ENCODE measurements around the gene VSIG2. TPM values are rescaled to one million over a fixed set of nuclear protein-coding genes. Genes with fewer than 3 reads are reported as not detected.

The VSIG2 gene
- total and polyA plus RNA-seq, 2 experiments from 2014 or later: not detected

DNA sequence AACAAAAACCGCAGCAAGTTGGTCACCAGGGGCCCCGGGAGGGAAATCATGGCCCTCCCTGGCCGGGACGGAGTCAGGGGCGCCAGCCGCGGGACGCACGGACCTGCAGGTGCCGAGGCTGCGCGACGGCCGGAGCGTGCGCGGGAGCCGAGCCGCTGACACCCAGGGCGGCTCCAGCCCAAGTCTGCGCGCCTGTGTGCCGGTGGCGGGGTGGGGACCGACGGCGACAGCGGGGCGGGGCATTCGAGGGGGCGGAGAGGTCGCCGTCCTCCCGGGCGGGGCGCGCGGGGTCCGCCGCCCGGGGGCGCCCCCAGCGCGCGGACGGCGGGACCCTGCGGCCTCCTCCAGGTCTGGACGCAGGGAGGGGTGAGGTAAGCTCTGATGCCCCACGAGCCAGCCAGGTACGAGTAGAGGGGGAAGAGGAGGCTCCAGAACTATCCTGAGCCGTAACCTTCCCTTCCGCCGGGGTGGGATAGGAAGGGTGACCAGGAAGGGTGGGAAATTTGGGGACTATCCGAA, 10.1 kb upstream of the VSIG2 start, which contains the start of gene ESAM:
Gene ESAM (minus strand): TSS at position 186 of the 519 bp plus-strand sequence. CDS start 136 bp downstream, at position 50.
- Histone ChIP-seq H3K79me2 (replicated peaks; ENCODE audit: insufficient read depth) (no peaks in the 10 kb centered on the region), H3K4me2 (peak within 1 kb of the TSS; percentile 96), H3F3A (replicated peaks; ENCODE audit: low read depth) (peaks cover 6% of the 10 kb centered on the region; the same call in 1 of the 2 replicates), H3K27me3 (ENCODE audit: insufficient read depth) (peaks cover 59% of the 10 kb centered on the region), H4K20me1 (replicated peaks; ENCODE audit: insufficient read depth) (peaks cover 21% of the 10 kb centered on the region), H3K4me3 (peak within 1 kb of the TSS; percentile 74), H3K4me1 (ENCODE audit: insufficient read depth) (peaks cover 44% of the 10 kb centered on the region), H3K27ac (ENCODE audit: low read depth) (no peak within 1 kb of the TSS), H3K9me2 (ENCODE audit: insufficient read depth) (no peaks in the 10 kb centered on the region), H3K36me3 (ENCODE audit: insufficient read depth) (peaks cover 5% of the 10 kb centered on the region; the same call in 1 of the 2 replicates), H2AFZ (no peak within 1 kb of the TSS; the same call in 1 of the 2 replicates)
- H3K27ac Mint-ChIP-seq: no peak within 1 kb of the TSS
- H3K9me3 Mint-ChIP-seq: no peaks in the 10 kb centered on the region; the same call in 1 of the 3 replicates
- H3K4me3 Mint-ChIP-seq: peak within 1 kb of the TSS; percentile 80
- H3K4me1 Mint-ChIP-seq: peaks cover 42% of the 10 kb centered on the region
- peaks cover 16% of the 10 kb centered on the region; the same call in 2 of the 3 replicates for H3K36me3 Mint-ChIP-seq (ENCODE audit: low read depth)
- DNase-seq (ENCODE audit: low spot score): peak; percentile 66
- ATAC-seq: peak; percentile 7
- peaks cover 58% of the 10 kb centered on the region for H3K27me3 Mint-ChIP-seq (ENCODE audit: insufficient read depth, low read depth, poor library complexity)
- TF ChIP-seq EZH2phosphoT487 (IDR thresholded peaks at IDR 0.05; ENCODE audit: unreplicated experiment) (peak; percentile 1), POLR2AphosphoS5 (IDR thresholded peaks at IDR 0.05; ENCODE audit: low read depth) (no peak)

GRCh38 chr11:124761301-124762104, 9.4 kb upstream of the VSIG2 start:
- no peaks in the 10 kb centered on the region; the same call in 1 of the 3 replicates for H3K9me3 Mint-ChIP-seq
- peaks cover 5% of the 10 kb centered on the region; the same call in 1 of the 2 replicates for H3K36me3 ChIP-seq (ENCODE audit: insufficient read depth)
- H3K4me1 ChIP-seq (ENCODE audit: insufficient read depth): peaks cover 50% of the 10 kb centered on the region
- H4K20me1 ChIP-seq (replicated peaks; ENCODE audit: insufficient read depth): peaks cover 23% of the 10 kb centered on the region
- H3K4me3 Mint-ChIP-seq: peak overlapping the region; percentile 65
- H3K4me1 Mint-ChIP-seq: peaks cover 47% of the 10 kb centered on the region
- TF ChIP-seq, protein P1, sequence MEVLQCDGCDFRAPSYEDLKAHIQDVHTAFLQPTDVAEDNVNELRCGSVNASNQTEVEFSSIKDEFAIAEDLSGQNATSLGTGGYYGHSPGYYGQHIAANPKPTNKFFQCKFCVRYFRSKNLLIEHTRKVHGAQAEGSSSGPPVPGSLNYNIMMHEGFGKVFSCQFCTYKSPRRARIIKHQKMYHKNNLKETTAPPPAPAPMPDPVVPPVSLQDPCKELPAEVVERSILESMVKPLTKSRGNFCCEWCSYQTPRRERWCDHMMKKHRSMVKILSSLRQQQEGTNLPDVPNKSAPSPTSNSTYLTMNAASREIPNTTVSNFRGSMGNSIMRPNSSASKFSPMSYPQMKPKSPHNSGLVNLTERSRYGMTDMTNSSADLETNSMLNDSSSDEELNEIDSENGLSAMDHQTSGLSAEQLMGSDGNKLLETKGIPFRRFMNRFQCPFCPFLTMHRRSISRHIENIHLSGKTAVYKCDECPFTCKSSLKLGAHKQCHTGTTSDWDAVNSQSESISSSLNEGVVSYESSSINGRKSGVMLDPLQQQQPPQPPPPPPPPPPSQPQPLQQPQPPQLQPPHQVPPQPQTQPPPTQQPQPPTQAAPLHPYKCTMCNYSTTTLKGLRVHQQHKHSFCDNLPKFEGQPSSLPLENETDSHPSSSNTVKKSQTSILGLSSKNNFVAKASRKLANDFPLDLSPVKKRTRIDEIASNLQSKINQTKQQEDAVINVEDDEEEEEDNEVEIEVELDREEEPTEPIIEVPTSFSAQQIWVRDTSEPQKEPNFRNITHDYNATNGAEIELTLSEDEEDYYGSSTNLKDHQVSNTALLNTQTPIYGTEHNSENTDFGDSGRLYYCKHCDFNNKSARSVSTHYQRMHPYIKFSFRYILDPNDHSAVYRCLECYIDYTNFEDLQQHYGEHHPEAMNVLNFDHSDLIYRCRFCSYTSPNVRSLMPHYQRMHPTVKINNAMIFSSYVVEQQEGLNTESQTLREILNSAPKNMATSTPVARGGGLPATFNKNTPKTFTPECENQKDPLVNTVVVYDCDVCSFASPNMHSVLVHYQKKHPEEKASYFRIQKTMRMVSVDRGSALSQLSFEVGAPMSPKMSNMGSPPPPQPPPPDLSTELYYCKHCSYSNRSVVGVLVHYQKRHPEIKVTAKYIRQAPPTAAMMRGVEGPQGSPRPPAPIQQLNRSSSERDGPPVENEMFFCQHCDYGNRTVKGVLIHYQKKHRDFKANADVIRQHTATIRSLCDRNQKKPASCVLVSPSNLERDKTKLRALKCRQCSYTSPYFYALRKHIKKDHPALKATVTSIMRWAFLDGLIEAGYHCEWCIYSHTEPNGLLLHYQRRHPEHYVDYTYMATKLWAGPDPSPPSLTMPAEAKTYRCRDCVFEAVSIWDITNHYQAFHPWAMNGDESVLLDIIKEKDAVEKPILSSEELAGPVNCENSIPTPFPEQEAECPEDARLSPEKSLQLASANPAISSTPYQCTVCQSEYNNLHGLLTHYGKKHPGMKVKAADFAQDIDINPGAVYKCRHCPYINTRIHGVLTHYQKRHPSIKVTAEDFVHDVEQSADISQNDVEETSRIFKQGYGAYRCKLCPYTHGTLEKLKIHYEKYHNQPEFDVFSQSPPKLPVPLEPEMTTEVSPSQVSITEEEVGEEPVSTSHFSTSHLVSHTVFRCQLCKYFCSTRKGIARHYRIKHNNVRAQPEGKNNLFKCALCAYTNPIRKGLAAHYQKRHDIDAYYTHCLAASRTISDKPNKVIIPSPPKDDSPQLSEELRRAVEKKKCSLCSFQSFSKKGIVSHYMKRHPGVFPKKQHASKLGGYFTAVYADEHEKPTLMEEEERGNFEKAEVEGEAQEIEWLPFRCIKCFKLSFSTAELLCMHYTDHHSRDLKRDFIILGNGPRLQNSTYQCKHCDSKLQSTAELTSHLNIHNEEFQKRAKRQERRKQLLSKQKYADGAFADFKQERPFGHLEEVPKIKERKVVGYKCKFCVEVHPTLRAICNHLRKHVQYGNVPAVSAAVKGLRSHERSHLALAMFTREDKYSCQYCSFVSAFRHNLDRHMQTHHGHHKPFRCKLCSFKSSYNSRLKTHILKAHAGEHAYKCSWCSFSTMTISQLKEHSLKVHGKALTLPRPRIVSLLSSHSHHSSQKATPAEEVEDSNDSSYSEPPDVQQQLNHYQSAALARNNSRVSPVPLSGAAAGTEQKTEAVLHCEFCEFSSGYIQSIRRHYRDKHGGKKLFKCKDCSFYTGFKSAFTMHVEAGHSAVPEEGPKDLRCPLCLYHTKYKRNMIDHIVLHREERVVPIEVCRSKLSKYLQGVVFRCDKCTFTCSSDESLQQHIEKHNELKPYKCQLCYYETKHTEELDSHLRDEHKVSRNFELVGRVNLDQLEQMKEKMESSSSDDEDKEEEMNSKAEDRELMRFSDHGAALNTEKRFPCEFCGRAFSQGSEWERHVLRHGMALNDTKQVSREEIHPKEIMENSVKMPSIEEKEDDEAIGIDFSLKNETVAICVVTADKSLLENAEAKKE (CRISPR knock-in tag; IDR thresholded peaks at IDR 0.05): no peak
- TF ChIP-seq EZH2phosphoT487 (IDR thresholded peaks at IDR 0.05; ENCODE audit: unreplicated experiment): peak; percentile 54
- no peak for TF ChIP-seq STAT1 (IDR thresholded peaks at IDR 0.05; ENCODE audit: unreplicated experiment)
- TF ChIP-seq ETS1 (IDR thresholded peaks at IDR 0.05): peak; percentile 27; the same call in 1 of the 2 replicates
- TF ChIP-seq EZH2 (IDR thresholded peaks at IDR 0.05; ENCODE audit: low read depth, unreplicated experiment): peak; percentile 62
- peak overlapping the region; percentile 96 for H3K4me2 ChIP-seq
- H3K27ac ChIP-seq (ENCODE audit: low read depth): no peak overlapping the region
- H3K9me2 ChIP-seq (ENCODE audit: insufficient read depth): no peaks in the 10 kb centered on the region
- H3K79me2 ChIP-seq (replicated peaks; ENCODE audit: insufficient read depth): no peaks in the 10 kb centered on the region
- no peak overlapping the region for H3K27ac Mint-ChIP-seq
- ATAC-seq: peak; percentile 2; the same call in 1 of the 3 replicates
- H3F3A ChIP-seq (replicated peaks; ENCODE audit: low read depth): peaks cover 6% of the 10 kb centered on the region; the same call in 1 of the 2 replicates
- H3K27me3 ChIP-seq (ENCODE audit: insufficient read depth): peaks cover 66% of the 10 kb centered on the region
- peaks cover 65% of the 10 kb centered on the region for H3K27me3 Mint-ChIP-seq (ENCODE audit: insufficient read depth, low read depth, poor library complexity)
- peak overlapping the region; percentile 74 for H3K4me3 ChIP-seq
- peaks cover 12% of the 10 kb centered on the region; the same call in 2 of the 3 replicates for H3K36me3 Mint-ChIP-seq (ENCODE audit: low read depth)
- no peak overlapping the region; the same call in 1 of the 2 replicates for H2AFZ ChIP-seq
- peak; percentile 62 for DNase-seq (ENCODE audit: low spot score)

Measured in GM23338 (cell line).